GM12878 (cell line): ENCODE data around the gene UCKL1. TPM values are rescaled to one million over a fixed set of nuclear protein-coding genes. Genes with fewer than 3 reads are reported as not detected.
A peak's percentile ranks its signal among the peaks of the same experiment; 100 is the strongest.
"Not testable (repeated sequence)": the region's sequence is repeated elsewhere in the genome, so short reads cannot be mapped to it uniquely, and the experiment has no call there.

Source experiments
- ATAC-seq: fragments of 200-7000 bp; cut with Tn5 transposase; 3 replicates; pipeline ENCODE4 v1.9.1; 2020; ENCODE audit warnings: mild to moderate bottlenecking, moderate library complexity
- BruUV-seq: library from RNA; stranded (reverse); fragments of 400-500 nt; replicated peaks from 2 replicates; lab custom pipeline; 2021; lab: Mats Ljungman, UMichigan
- CTCF ChIA-PET: fragments of 300-600 bp; sonication (Branson Sonifier 250); formaldehyde crosslinking; extraction: SDS; loops from one replicate; lab custom pipeline; 2021; ENCODE audit warnings: inconsistent platforms; lab: Yijun Ruan, JAX
- POLR2A ChIA-PET: fragments of 350-600 bp; formaldehyde crosslinking; extraction: SDS; loops from one replicate; lab custom pipeline; 2021; ENCODE audit warnings: inconsistent platforms; lab: Charles Lee
- RAD21 ChIA-PET: fragments of 300-600 bp; sonication (Branson Sonifier 250); formaldehyde crosslinking; loops from one replicate; lab custom pipeline; 2023; ENCODE audit warnings: antibody characterized with exemption; ENCODE audit not compliant: unreplicated experiment; lab: Charles Lee
- SMC1A ChIA-PET: fragments of 300-600 bp; sonication (Branson Sonifier 250); formaldehyde crosslinking; loops from one replicate; lab custom pipeline; 2023; ENCODE audit not compliant: unreplicated experiment, uncharacterized antibody; lab: Charles Lee
- DNase-seq: peaks from one replicate; pipeline ENCODE4 v3.0.0-alpha.2; 2011; ENCODE audit warnings: low read depth, low spot score
- FAIRE-seq: peaks from 3 replicates; lab custom pipeline; 2011; peaks lifted over from hg19 to GRCh38; lab: Jason Lieb, UNC
- H2AFZ ChIP-seq: 2 replicates; pipeline ENCODE4 v1.6.0; 2011; ENCODE audit warnings: low read depth, low read length, control low read depth; ENCODE audit not compliant: control insufficient read depth
- H3K27ac ChIP-seq: 2 replicates; pipeline ENCODE4 v1.5.1; 2011; ENCODE audit warnings: control low read depth; ENCODE audit not compliant: control insufficient read depth, insufficient read depth
- H3K27me3 ChIP-seq, 2 experiments: replicated peaks in 1 of 2; 2 replicates each; pipeline versions ENCODE4 v1.6.0 to v1.6.1; 2011; ENCODE audit warnings: low read length in 1 of 2; ENCODE audit not compliant: control insufficient read depth in 2 of 2, insufficient read depth in 2 of 2
- H3K36me3 ChIP-seq, 2 experiments: 2 replicates each; pipeline ENCODE4 v1.5.1; 2011; ENCODE audit warnings: low read length in 1 of 2; ENCODE audit not compliant: control insufficient read depth in 2 of 2, insufficient read depth in 2 of 2
- H3K4me1 ChIP-seq: 2 replicates; pipeline ENCODE4 v1.6.1; 2011; ENCODE audit warnings: mild to moderate bottlenecking, low read length, moderate library complexity, mixed read lengths; ENCODE audit not compliant: control insufficient read depth, insufficient read depth
- H3K4me2 ChIP-seq: 2 replicates; pipeline ENCODE4 v1.6.0; 2011; ENCODE audit warnings: control low read depth; ENCODE audit not compliant: control insufficient read depth, insufficient read depth
- H3K4me3 ChIP-seq: fragments of 200-600 bp; sonication (generic); 2 replicates; pipeline ENCODE4 v1.5.1; 2016
- H3K79me2 ChIP-seq: 2 replicates; pipeline ENCODE4 v1.6.0; 2011; ENCODE audit warnings: low read length; ENCODE audit not compliant: control insufficient read depth, insufficient read depth
- H3K9ac ChIP-seq: 2 replicates; pipeline ENCODE4 v1.8.0; 2011; ENCODE audit warnings: low read length, control low read depth, mixed read lengths; ENCODE audit not compliant: control insufficient read depth, insufficient read depth
- H3K9me3 ChIP-seq: replicated peaks from 3 replicates; pipeline ENCODE4 v1.5.1; 2011; ENCODE audit warnings: mild to moderate bottlenecking, low read length; ENCODE audit not compliant: control insufficient read depth, insufficient read depth
- H4K20me1 ChIP-seq: 2 replicates; pipeline ENCODE4 v1.6.0; 2011; ENCODE audit not compliant: control insufficient read depth, insufficient read depth
- CBX5 ChIP-seq: sonication (generic); IDR thresholded peaks from 2 replicates; pipeline ENCODE4 v1.6.1; 2016; ENCODE audit warnings: low read depth, moderate library complexity, mild to moderate bottlenecking, inconsistent platforms
- RFX5 ChIP-seq: IDR thresholded peaks from 2 replicates; pipeline ENCODE4 v1.6.1; 2011; ENCODE audit warnings: low read depth, low read length, improper control_type of control experiment
- WGBS: methylation state at CpG from one replicate; pipeline ENCODE4 v1.1.6; 2016; ENCODE audit warnings: low lambda C conversion rate; ENCODE audit not compliant: insufficient replicate concordance, insufficient coverage; ENCODE audit errors: missing lambda C conversion rate; 5-methylcytosine and 5-hydroxymethylcytosine counted together
- in situ Hi-C: fragments of 300-500 bp; cut with MboI; formaldehyde crosslinking; loops from 9 replicates; pipeline ENCODE4 v1.14.3; 2018; ENCODE audit warnings: mixed read lengths
- intact Hi-C: fragments of 100-400 bp; cut with micrococcal nuclease; formaldehyde crosslinking; loops from one replicate; pipeline ENCODE4 v1.14.2; 2022; ENCODE audit not compliant: unreplicated experiment
- polyA plus RNA-seq, 11 experiments: library from polyadenylated mRNA; depleted of rRNA in 4 of 11; unstranded in 6 of 11; stranded (reverse) in 5 of 11; fragments of >200 nt; fragmentation: Nextera tagmentation in 4 of 11; fragmentation: Illumina TruSeq in 1 of 11; extraction: Ambion mirVana in 4 of 11; extraction: Trizol in 1 of 11; gene quantifications; 1 replicate in 1 of 11; 2 replicates in 10 of 11; pipeline versions ENCODE4 v1.2.1 to v1.2.3, GENCODE V29; 2011 to 2016; ENCODE audit warnings: inconsistent platforms in 2 of 11, missing spikeins in 2 of 11, low read depth in 1 of 11
- total RNA-seq, 4 experiments: library from RNA; depleted of rRNA in 3 of 4; stranded (reverse); fragments of >200 nt in 3 of 4; fragmentation: Illumina TruSeq in 1 of 4; extraction: Trizol in 1 of 4; gene quantifications; 2 replicates each; pipeline versions ENCODE4 v1.2.1 to v1.2.3, GENCODE V29; 2013 to 2021

Gene UCKL1
- total and polyA plus RNA-seq, 10 of the 15 experiments (the other 5 are each of a cell fraction or from before 2014, with no cell fraction given) = 2.4 to 36.3 (median 24.8) TPM

GRCh38 chr20:63976980-63977738 is 20.9 kb upstream of the UCKL1 start (continued):
- TF ChIP-seq RFX5 (no peak), CBX5 (no peak)

GRCh38 chr20:63976511-63976910 is 20.3 kb upstream of the UCKL1 start:
- intact Hi-C loops, SMC1A ChIA-PET, POLR2A ChIA-PET, RAD21 ChIA-PET, BruUV-seq, in situ Hi-C loops, H3K4me3 ChIP-seq, H3K27ac ChIP-seq, ATAC-seq, H2AFZ ChIP-seq, FAIRE-seq, H4K20me1 ChIP-seq, H3K27me3 ChIP-seq, H3K9ac ChIP-seq, H3K9me3 ChIP-seq, DNase-seq: not testable (repeated sequence)
- peaks cover 8 to 15% of the 10 kb centered on the region in 2 experiments; a peak in 3 of 4 replicates for H3K36me3 ChIP-seq
- 85% methylated on average over 7 of the region's 7 CpGs for WGBS
- CTCF ChIA-PET = interaction anchor here (1.6 kb wide), 1 partner anchor 62 kb away, joined by 7 read pairs; no protein-coding TSS in a partner anchor
- H3K4me1 ChIP-seq = peaks cover 23% of the 10 kb centered on the region
- H3K79me2 ChIP-seq = peaks cover 38% of the 10 kb centered on the region
- H3K4me2 ChIP-seq = peak overlapping the region; percentile 7; the same call in 1 of the 2 replicates
